ENCODE results near the gene AREG. TPM values are rescaled to one million over a fixed set of nuclear protein-coding genes. Genes with fewer than 3 reads are reported as not detected.

The AREG gene
- total RNA-seq, 2 donors from 2014 or later: 4.8 to 7.5 TPM

GRCh38 chr4:74481891-74482609, 37.1 kb downstream of the AREG start:
- H3K36me3 Mint-ChIP-seq (ENCODE audit: insufficient read depth in 2 of 2): no peaks in the 10 kb centered on the region
- no peak for DNase-seq
- H3K27me3 Mint-ChIP-seq (ENCODE audit: low read depth): no peaks in the 10 kb centered on the region
- no peak overlapping the region for H3K4me3 Mint-ChIP-seq
- no peak for ATAC-seq (replicated peaks in 1 of 2)
- H3K9me3 Mint-ChIP-seq: no peaks in the 10 kb centered on the region
- H3K4me1 Mint-ChIP-seq (ENCODE audit: low read depth): peaks cover 5% of the 10 kb centered on the region
- H3K27ac Mint-ChIP-seq: no peak overlapping the region

GRCh38 chr4:74483226-74483911, 38.4 kb downstream of the AREG start:
- Mint-ChIP-seq H3K4me3 (no peak overlapping the region), H3K27me3 (ENCODE audit: low read depth) (no peaks in the 10 kb centered on the region), H3K36me3 (ENCODE audit: insufficient read depth in 2 of 2) (no peaks in the 10 kb centered on the region), H3K27ac (no peak overlapping the region), H3K4me1 (ENCODE audit: low read depth) (peaks cover 5% of the 10 kb centered on the region), H3K9me3 (no peaks in the 10 kb centered on the region)
- ATAC-seq (replicated peaks in 1 of 2) (no peak), DNase-seq (no peak)

GRCh38 chr4:74486905-74487304, 42.0 kb downstream of the AREG start:
- Mint-ChIP-seq H3K9me3 (no peaks in the 10 kb centered on the region), H3K4me3 (no peak overlapping the region)
- peak; percentile 44 to 79 for ATAC-seq (replicated peaks in 1 of 2)

GRCh38 chr4:74487771-74488170, 42.8 kb downstream of the AREG start:
- Mint-ChIP-seq H3K4me3 (no peak overlapping the region), H3K4me1 (ENCODE audit: low read depth) (peaks cover 5% of the 10 kb centered on the region), H3K36me3 (ENCODE audit: insufficient read depth in 2 of 2) (no peaks in the 10 kb centered on the region), H3K9me3 (no peaks in the 10 kb centered on the region), H3K27ac (no peak overlapping the region), H3K27me3 (ENCODE audit: low read depth) (no peaks in the 10 kb centered on the region)
- ATAC-seq (replicated peaks in 1 of 2) (no peak), DNase-seq (no peak)

More at GRCh38 chr4:74486905-74487304, 42.0 kb downstream of the AREG start:
- Mint-ChIP-seq H3K36me3 (ENCODE audit: insufficient read depth in 2 of 2) (no peaks in the 10 kb centered on the region), H3K27ac (no peak overlapping the region), H3K4me1 (ENCODE audit: low read depth) (peaks cover 5% of the 10 kb centered on the region), H3K27me3 (ENCODE audit: low read depth) (no peaks in the 10 kb centered on the region)
- no peak for DNase-seq

GRCh38 chr4:74490736-74491135, 45.8 kb downstream of the AREG start:
- ATAC-seq (replicated peaks in 1 of 2): no peak
- DNase-seq: no peak
- H3K36me3 Mint-ChIP-seq (ENCODE audit: insufficient read depth in 2 of 2): no peaks in the 10 kb centered on the region
- H3K27ac Mint-ChIP-seq: no peak overlapping the region
- no peaks in the 10 kb centered on the region for H3K27me3 Mint-ChIP-seq (ENCODE audit: low read depth)
- H3K4me1 Mint-ChIP-seq (ENCODE audit: low read depth): peaks cover 5% of the 10 kb centered on the region
- H3K9me3 Mint-ChIP-seq: no peaks in the 10 kb centered on the region
- no peak overlapping the region for H3K4me3 Mint-ChIP-seq

GRCh38 chr4:74499986-74500781, 55.2 kb downstream of the AREG start:
- Mint-ChIP-seq H3K4me3 (no peak overlapping the region), H3K27ac (no peak overlapping the region), H3K27me3 (ENCODE audit: low read depth) (peaks cover 10% of the 10 kb centered on the region), H3K4me1 (ENCODE audit: low read depth) (no peaks in the 10 kb centered on the region), H3K9me3 (no peaks in the 10 kb centered on the region), H3K36me3 (ENCODE audit: insufficient read depth in 2 of 2) (no peaks in the 10 kb centered on the region)
- no peak for DNase-seq
- no peak for ATAC-seq (replicated peaks in 1 of 2)

GRCh38 chr4:74501579-74501978, 56.6 kb downstream of the AREG start:
- H3K4me3 Mint-ChIP-seq: no peak overlapping the region
- no peak for ATAC-seq (replicated peaks in 1 of 2)
- DNase-seq: no peak
- H3K9me3 Mint-ChIP-seq: peaks cover 0 to 2% of the 10 kb centered on the region in 2 donors
- H3K27me3 Mint-ChIP-seq (ENCODE audit: low read depth): peaks cover 15% of the 10 kb centered on the region
- H3K27ac Mint-ChIP-seq: no peak overlapping the region
- H3K36me3 Mint-ChIP-seq (ENCODE audit: insufficient read depth in 2 of 2): peaks cover 0 to 2% of the 10 kb centered on the region in 2 donors
- H3K4me1 Mint-ChIP-seq (ENCODE audit: low read depth): no peaks in the 10 kb centered on the region

- no peak overlapping the region for H3K4me3 Mint-ChIP-seq
- peaks cover 0 to 2% of the 10 kb centered on the region in 2 donors for H3K9me3 Mint-ChIP-seq
- H3K27me3 Mint-ChIP-seq (ENCODE audit: low read depth): peaks cover 17% of the 10 kb centered on the region
- H3K4me1 Mint-ChIP-seq (ENCODE audit: low read depth): no peaks in the 10 kb centered on the region
- no peak overlapping the region for H3K27ac Mint-ChIP-seq
- no peak for DNase-seq
- no peak for ATAC-seq (replicated peaks in 1 of 2)
- H3K36me3 Mint-ChIP-seq (ENCODE audit: insufficient read depth in 2 of 2): peaks cover 0 to 2% of the 10 kb centered on the region in 2 donors
Measured at GRCh38 chr4:74503580-74503979, 58.6 kb downstream of the AREG start.

- Mint-ChIP-seq H3K27me3 (ENCODE audit: low read depth) (peaks cover 15% of the 10 kb centered on the region), H3K4me3 (no peak overlapping the region), H3K4me1 (ENCODE audit: low read depth) (no peaks in the 10 kb centered on the region), H3K9me3 (peaks cover 2% of the 10 kb centered on the region in 2 donors), H3K36me3 (ENCODE audit: insufficient read depth in 2 of 2) (peaks cover 0 to 2% of the 10 kb centered on the region in 2 donors), H3K27ac (no peak overlapping the region)
- no peak for DNase-seq
- no peak for ATAC-seq (replicated peaks in 1 of 2)
Measured at GRCh38 chr4:74504212-74504611, 59.3 kb downstream of the AREG start.

Other genes with a start within 250 kb of the AREG start
- gene EPGN, start 136.7 kb upstream of the AREG start, total RNA-seq: under 1 TPM in 1 of 2 donors, not detected in 1; 0.43 TPM
- gene EREG, start 80.0 kb upstream of the AREG start, total RNA-seq: under 1 TPM in 1 of 2 donors, not detected in 1; 0.07 TPM

All from activated T-cell treated with anti-CD3 and anti-CD28 coated beads, Interleukin-2, amount 50 U/mL, for 72 hours (primary cell).